G401 (cell line): ENCODE results near the gene CHURC1. TPM values are rescaled to one million over a fixed set of nuclear protein-coding genes. Genes with fewer than 3 reads are reported as not detected.
A peak's percentile ranks its signal among the peaks of the same experiment; 100 is the strongest.
"Not testable (repeated sequence)": the region's sequence is repeated elsewhere in the genome, so short reads cannot be mapped to it uniquely, and the experiment has no call there.

Experiments used
- DNase-seq: peaks from one replicate; pipeline ENCODE4 v3.0.0-alpha.2; 2015; ENCODE audit warnings: low spot score
- in situ Hi-C: cut with HindIII; loops from 2 replicates; pipeline ENCODE4 v1.10.0; 2016; ENCODE audit warnings: low sequenced_read_pairs, mixed read lengths
- total RNA-seq: library from RNA; depleted of rRNA; stranded (reverse); fragments of >200 nt; shearing (Covaris generic); gene quantifications from 2 replicates; pipeline ENCODE4 v1.2.3, GENCODE V29; 2014

The CHURC1 gene
- total RNA-seq, 1 experiment from 2014 or later, result 64.1 TPM

DNA sequence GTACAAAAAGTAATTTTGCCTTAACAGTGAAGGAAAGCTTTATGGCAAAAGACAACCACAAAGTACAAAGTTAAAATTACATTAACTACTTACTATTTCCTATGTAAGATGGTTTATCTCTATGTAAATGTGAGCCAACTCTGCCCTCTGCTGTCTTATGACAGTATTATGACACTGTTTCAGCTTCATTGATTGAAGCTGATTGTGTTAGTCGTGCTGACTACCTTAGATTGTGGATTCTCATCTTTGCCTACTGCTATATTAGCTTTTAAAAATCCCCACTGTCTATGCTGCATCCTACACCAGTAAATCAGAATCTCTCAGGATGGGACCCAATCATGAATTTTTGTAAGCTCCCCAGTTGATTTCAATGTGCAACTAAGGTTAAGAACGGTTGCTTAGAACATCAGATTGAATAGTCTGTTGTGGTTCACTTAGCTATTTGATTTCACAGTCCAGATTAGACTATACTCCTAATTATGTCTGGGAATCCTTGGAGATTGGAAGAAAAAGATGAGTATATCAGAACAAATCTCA, 22.3 kb upstream of the CHURC1 start:
- DNase-seq, result peak; percentile 91
- in situ Hi-C loops, result no loop called here

DNA sequence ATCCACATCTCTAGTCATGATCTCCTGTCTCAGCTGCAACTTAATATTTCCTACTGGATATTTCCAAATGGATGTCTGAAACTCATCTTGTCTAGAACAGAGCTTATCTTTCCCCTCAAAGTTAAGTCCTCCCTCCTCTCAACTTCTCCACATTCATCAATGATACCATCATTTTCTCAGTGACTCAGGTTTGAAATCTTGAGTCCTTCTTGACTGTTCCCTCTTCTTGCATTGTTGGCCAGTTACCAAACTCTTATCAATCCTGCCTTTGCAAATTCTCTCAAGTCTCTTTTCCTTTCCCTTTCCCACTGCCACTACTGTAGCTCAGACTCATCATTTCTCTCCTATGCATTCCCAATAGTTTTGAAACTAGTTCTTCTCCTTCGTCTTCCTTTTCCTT, 14.3 kb upstream of the CHURC1 start:
- DNase-seq, result no peak
- in situ Hi-C loops, result no loop called here

DNA sequence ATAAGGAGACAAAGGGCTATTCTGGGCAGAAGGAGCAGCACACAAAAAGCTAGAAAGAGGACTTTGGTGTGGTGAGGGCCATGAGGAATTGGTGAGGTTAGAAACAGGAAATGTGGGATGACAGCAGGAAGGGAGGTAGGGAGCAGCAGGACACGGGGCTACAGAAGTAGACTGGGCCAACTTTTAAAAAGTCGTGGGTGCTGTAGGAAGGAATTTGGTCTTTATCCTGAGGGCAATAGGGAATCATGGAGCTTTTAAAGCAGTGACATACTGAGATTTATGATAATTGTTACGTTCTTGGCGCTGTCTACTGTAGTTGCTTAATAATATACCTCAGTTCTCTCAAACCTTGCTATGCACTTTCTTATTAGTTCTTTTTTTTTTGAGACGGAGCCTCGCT, 8.2 kb upstream of the CHURC1 start:
- in situ Hi-C loops, result no loop called here
- DNase-seq, result no peak

DNA sequence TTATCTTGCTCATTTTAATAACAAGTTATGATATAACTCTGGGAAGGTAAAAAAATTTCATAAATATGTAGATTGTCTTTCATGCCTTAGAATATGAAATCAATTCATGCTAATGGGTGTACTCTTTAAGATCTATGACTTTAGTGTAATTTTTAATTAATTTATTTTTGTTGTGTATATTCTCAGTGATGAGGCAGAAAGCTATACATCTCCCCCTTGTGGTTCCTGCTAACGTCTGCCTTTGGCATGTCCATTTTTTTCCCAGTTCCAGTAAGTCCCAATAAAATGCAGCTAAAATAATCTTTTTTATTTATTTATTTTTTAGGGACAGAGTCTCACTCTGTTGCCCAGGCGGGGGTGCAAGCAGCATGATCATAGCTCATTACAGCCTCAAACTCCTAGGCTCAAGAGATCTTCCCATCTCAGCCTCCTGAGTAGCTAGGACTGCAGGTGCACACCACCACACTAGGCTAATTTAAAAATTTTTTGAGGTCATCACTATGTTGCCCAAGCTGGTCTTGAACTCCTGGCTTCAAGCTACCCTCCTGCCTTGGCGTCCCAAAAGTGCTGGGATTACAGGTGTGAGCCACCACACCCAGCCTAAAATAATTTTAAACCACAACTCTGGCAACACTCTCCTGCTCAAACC, 3.3 kb upstream of the CHURC1 start:
- DNase-seq, result peak; percentile 32
- in situ Hi-C loops, result no loop called here

DNA sequence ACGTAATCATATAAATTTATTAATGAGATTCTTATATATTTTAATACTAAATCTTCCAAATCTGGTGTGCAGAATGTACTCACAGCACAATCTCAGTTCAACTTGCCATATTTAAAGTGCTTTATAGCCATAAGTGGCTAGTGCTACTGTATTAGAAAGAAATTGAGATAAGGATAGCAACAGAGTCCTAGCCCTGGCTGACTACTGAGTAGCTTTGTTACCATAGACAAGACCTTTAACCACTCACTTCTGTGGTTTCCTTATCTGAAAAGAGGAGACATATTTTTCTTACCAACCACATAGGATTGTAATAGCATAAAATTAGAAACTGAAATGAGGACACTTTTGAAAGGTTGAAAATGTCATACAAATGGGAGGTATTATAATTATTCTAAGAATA, 2.0 kb upstream of the CHURC1 start:
- in situ Hi-C loops, result no loop called here

DNA sequence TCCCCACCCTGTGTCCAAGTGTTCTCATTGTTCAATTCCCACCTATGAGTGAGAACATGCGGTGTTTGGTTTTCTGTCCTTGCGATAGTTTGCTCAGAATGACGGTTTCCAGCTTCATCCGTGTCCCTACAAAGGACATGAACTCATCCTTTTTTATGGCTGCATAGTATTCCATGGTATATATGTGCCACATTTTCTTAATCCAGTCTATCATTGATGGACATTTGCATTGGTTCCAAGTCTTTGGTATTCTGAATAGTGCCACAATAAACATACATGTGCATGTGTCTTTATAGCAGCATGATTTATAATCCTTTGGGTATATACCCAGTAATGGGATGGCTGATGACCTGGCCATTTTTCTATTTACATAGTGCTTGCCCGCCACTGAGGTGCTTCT, 778 bp upstream of the CHURC1 start:
- DNase-seq, in situ Hi-C loops: not testable (repeated sequence)

More for the DNA sequence above, 2.0 kb upstream of the CHURC1 start:
- no peak for DNase-seq

DNA sequence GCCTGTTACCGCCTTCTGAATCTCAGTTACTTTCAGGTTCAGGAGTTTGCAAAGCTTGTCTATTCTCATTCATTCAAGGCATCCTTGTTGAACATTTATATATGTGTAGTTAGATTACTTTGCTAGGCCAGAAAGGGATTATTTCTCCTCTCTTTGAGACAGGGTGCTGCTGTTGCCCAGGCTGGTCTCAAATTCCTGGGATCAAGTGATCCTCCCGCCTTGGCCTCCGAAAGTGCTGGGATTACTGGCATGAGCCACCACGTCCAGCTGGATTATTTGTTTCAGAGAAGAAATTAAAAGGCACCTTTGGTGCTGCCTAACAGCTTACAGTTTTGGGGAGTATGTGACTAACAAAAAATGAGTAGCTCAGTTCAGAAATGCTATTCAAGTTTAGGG, 772 bp downstream of the CHURC1 start:
- no peak for DNase-seq

DNA sequence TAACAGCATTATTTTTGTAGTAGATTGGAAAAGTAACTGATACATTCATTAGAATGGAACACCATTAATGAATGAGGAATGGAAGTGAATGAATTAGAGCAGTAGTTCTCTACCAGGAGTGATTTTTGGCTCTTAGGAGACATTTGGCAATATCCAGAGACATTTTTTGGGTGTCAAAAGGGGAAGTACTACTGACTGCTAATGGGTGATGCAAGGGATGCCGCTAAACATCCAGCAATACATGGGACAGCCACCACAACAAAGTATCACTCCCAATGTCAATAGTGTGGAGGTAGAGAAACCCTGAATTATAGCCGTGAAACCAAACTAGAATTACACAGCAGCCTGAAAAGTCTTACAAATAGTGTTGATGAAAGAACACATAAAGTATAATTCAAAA, 1.5 kb downstream of the CHURC1 start:
- in situ Hi-C loops, result no loop called here
- DNase-seq, result no peak

More for the DNA sequence above, 772 bp downstream of the CHURC1 start:
- in situ Hi-C loops, result no loop called here

DNA sequence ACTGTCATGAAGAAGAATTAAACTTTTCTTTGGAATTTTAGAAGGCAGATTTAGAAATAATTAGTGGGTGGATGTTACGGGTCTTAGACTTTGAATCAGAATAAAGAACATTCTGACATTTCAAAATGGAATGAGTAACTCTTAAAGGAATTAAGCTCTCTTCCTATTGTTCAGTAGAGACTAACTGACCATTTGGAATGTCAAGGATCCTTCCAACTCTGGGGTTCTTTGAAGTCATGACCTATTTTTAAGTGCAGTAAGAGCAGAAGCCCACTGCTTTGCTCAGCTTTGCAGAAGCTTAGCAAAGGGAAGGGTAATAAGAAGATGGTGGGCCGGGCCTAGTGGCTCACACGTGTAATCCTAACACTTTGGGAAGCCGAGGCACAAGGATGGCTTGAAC, 4.0 kb downstream of the CHURC1 start:
- DNase-seq, result no peak
- in situ Hi-C loops, result no loop called here

DNA sequence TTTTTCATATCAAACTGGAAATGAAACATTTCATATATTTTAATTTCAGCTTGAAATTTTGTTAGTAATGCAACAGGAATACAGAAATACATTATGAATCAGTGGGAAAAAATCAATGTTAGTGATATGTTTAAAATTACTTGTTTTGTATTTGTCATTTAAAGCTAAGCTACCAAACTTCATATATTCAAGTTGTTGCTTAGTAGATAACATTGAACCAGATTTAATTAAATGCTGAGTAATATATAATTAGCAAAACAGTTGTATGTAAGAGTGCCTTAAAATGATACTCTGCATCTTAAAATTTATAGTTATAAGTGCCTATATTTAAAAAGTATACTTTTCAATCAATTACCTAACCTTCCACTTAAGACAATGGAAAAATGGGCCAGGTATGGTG, 5.0 kb downstream of the CHURC1 start:
- in situ Hi-C loops, result no loop called here
- no peak for DNase-seq

DNA sequence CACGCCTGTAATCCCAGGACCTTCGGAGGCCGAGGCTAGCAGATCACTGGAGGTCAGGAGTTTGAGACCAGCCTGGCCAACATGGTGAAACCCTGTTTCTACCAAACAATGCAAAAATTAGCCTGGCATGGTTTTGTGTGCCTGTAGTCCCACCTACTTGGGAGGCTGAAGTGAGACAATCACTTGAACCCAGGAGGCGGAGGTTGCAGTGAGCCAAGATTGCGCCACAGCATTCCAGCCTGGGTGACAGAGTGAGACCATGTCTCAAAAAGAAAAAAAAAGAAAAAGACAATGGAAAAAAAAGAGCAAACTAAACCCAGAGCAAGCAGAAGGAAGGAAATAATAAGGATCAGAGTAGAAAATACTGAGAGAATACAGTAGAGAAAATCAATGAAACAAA, 5.4 kb downstream of the CHURC1 start:
- in situ Hi-C loops, result no loop called here
- no peak for DNase-seq

DNA sequence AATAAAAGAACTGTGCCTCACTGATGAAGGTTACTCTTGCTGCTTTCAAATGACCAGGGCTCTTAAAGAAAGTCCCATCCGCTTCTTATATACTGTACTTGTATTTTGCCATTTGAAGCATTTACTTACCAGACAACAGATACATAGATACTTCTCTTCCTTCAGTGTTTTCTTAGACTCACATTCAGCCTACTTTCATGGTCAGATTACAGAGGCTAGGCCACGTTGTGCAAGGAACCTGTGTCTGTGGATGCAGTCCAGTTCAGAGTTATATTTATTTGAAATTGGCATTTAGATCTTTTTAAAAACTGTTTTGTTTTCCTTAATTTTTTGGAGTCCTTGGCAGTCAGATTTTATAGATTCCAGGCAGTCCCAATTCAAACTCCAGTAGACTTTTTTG, 6.2 kb downstream of the CHURC1 start:
- in situ Hi-C loops, result no loop called here
- DNase-seq, result no peak

DNA sequence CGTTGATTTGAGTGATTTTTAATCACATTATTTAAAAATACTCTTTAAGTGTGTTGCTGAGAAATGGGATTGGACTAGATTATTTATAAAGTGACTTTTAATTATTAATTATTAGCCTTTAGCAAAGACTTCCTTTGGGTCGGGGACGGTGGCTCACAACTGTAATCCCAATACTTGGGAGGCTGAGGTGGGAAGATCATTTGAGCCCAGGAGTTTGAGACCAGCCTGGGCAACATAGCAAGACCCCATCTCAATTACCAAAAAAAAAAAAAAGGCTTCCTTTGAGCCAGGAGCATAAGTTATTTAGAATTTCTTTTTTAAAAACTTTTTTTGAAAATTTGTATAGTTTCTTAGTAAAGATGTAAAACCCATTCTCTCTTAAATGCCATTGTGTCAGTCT, 8.8 kb downstream of the CHURC1 start:
- DNase-seq, result no peak
- in situ Hi-C loops, result no loop called here

DNA sequence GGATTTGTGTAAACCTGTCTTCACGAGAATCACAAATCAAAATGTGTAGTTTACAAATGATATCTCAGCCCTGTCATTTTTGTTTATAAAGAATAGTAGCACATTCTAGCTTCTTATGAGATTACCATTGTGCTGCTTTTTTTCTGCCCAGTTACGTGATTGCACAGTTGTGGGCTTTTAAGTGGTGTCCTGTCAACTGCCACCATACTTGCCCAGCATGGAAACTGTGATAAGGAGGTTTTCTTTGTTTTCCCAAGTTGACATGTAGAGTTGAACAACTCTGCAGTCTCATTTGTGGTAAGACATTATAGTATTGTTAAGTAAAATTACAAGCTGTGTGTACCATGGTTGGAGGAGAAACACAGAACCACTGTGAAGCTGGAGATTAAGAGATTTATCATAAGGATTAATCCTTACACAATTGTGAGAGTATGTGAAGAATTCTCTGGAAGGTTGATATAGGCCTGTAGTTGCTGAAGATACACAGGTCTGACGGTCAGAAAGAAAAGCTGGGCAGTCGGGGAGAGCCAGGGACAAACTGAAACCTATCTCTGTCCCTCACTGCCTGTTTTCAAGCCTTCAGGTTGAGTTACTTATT, 12.2 kb downstream of the CHURC1 start:
- in situ Hi-C loops, result no loop called here
- no peak for DNase-seq

DNA sequence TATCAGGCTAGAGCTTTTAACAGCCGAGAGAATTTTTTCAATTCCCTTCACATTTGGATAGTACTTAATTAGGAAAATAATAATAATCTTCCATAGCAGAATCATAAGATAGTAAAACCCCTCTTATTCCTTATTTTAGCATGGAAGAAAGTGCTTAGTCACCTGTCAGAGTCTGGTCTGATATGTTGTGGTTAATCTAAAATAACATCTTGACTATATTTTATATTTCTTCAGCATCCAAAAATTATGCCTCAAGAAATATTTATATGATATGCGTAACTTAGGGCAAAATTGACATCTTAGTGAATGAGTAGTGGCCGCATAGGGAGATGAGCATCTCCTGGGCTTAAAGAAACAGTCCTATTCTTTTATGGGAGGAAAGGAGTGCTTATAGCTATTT, 12.8 kb downstream of the CHURC1 start:
- no peak for DNase-seq
- in situ Hi-C loops, result no loop called here

DNA sequence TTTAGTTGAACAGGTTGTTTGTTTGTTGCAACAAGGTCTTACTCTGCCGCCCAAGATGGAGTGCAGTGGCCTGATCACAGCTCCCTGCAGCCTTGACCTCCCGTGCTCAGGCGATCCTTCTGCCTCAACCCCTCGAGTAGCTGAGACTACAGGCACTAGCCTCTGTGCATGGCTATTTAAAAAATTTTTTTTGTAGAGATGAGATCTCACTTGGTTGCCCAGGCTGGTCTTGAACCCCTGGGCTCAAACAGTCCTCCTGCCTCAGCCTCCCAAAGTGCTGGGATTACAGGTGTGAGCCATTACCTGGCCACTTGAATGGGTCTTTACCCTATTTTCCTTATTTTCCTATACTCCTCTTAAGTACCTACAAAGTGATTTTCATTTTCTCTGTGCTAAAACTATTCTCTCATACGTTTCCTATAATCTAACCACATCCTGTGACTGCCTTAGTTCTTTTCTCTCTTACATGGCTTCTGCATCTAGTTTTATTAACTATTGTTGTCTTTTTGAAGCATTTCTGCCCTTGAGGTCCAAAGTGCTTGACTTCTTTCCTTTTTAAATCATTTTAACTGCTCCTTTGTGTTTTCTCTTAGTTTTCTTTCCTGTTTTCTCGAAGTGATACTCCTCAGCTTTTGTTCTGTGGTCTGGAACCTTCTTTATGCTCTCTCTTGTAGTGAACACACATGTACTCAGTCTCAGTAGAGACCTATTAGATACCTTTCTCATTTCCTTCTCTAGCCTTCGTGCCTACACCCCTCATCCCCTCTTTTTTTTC, 14.2 kb downstream of the CHURC1 start:
- DNase-seq, result no peak
- in situ Hi-C loops, result no loop called here

DNA sequence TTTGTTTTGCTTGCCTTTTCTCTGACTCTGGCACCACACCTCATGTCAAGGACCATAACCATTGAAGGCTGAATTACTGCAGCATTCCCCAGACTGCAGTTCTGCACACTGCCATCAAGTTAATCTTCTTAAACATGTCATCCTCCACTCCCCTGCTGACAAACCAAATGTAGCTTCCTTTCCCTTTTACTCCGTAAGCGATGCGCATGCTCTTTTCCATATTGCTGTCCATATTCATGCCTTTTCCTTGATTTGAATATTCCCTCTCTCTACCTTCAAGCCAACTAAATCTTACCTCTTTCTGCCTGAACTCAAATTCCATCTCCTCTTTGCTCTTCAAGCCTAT, 14.7 kb downstream of the CHURC1 start:
- in situ Hi-C loops, result no loop called here
- peak; percentile 57 for DNase-seq

DNA sequence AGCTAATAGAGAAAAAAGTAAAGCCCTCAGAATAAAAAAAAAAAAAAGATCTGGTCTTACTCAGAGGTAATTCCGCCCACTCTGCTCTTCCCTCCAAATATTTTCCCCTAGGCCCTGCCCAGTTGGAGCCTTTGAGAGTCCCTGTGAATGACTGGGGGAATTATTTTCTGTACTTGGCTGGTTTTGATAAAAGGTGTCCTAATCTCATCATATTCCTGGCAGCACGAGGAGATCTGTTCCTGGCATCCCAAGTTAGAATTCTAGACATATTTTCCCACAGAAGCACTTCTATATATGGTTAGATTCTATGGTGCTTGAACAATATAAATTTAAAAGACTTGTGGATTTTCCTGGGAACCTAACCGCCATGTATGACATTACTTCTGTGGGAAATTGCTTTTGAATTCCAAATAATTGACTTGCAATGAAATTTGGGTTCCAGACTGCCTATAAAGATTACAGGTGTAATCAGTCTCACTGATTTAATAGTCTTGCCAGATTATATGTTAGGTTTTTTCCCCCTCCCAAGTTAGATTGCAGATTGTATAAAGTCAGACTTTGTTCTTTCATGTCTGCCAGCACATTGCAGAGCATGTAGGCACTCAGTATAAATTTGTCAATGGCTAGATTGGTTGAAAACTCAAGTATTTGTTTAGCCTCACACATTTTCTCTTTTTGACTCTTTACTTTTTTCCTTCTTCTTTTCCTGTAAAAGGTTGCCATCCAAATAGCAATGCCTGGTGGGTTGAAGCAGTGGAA, 16.0 kb downstream of the CHURC1 start:
- in situ Hi-C loops, result no loop called here
- no peak for DNase-seq

DNA sequence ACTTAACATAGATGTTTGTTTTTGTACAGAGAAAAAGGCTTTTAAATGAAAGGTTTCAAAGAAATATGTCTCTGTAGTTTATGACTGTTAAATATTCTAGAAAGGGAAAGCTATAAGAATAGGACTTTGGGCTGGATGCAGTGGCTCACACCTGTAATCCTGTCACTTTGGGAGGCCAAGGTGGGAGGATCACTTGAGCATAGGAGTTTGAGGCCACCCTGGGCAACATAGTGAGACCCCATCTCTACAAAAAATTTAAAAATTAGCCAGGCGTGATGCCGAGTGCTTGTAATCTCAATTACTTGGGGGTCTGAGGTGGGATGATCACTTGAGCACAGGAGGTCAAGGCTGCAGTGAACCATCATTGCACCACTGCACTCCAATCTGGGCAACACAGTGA, 16.9 kb downstream of the CHURC1 start:
- in situ Hi-C loops, result no loop called here

DNA sequence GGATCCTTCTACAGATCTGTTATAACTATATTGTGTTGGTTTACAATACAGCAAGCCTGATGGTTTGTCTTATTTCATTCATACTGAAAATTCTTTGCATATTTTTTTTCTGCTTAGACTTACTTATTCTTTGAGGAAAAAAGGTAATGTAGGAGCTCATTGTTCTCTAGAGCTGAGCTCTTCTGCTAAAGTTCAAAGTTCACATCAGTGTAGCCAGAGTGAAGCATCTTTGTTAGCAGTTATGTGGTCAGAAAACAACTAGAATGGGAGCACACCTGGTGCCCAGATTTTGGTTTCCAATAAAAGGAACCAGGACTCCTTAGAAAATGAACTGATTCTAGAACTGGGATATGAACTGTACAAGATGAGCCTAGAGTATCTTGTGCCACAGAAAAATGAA, 18.0 kb downstream of the CHURC1 start:
- DNase-seq, result no peak
- in situ Hi-C loops, result no loop called here

More for the DNA sequence above, 16.9 kb downstream of the CHURC1 start:
- no peak for DNase-seq
